ENCODE data around the gene GALM.

GALM gene

DNA sequence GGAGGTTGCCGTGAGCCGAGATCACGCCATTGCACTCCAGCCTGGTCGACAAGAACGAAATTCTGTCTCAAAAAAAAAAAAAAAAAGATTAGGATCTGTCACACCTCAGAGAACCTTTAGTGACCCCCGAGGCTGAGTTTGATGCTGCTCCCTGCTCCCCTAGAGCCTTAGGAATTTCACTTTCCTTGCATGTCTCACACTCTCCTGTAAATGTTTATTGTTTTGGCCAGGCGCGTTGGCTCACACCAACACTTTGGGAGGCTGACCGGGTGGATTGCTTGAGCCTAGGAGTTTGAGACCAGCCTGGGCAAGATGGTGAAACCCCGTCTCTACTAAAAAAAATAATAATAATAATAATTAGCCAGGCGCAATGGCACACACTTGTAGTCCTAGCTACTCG is 53.8 kb downstream of the GALM start:
- Histone ChIP-seq H3K4me1 (ENCODE audit: low read depth, poor library complexity, severe bottlenecking) (peaks cover 57% of the 10 kb centered on the region), H3K9ac (no peak overlapping the region), H3K4me2 (no peak overlapping the region), H2AFZ (ENCODE audit: low read depth) (no peak overlapping the region), H3K4me3 (IDR thresholded peaks at IDR 0.05; ENCODE audit: insufficient read depth, low read depth, low read length) (no peak overlapping the region), H4K20me1 (ENCODE audit: insufficient read depth) (no peaks in the 10 kb centered on the region), H3K27me3 (ENCODE audit: insufficient read depth, low read depth) (no peaks in the 10 kb centered on the region), H3K79me2 (ENCODE audit: insufficient read depth, low read depth) (0 out of 2 replicates have a peak, but pooled peaks cover 3% of the 10 kb centered on the region), H3K36me3 (ENCODE audit: insufficient read depth) (0 out of 2 replicates have a peak, but pooled peaks cover 2% of the 10 kb centered on the region), H3K27ac (no peak overlapping the region)
- TF ChIP-seq, protein P1, sequence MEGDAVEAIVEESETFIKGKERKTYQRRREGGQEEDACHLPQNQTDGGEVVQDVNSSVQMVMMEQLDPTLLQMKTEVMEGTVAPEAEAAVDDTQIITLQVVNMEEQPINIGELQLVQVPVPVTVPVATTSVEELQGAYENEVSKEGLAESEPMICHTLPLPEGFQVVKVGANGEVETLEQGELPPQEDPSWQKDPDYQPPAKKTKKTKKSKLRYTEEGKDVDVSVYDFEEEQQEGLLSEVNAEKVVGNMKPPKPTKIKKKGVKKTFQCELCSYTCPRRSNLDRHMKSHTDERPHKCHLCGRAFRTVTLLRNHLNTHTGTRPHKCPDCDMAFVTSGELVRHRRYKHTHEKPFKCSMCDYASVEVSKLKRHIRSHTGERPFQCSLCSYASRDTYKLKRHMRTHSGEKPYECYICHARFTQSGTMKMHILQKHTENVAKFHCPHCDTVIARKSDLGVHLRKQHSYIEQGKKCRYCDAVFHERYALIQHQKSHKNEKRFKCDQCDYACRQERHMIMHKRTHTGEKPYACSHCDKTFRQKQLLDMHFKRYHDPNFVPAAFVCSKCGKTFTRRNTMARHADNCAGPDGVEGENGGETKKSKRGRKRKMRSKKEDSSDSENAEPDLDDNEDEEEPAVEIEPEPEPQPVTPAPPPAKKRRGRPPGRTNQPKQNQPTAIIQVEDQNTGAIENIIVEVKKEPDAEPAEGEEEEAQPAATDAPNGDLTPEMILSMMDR (conservative IDR thresholded peaks at IDR 0.05; ENCODE audit: low read depth, low read length) = no peak

DNA sequence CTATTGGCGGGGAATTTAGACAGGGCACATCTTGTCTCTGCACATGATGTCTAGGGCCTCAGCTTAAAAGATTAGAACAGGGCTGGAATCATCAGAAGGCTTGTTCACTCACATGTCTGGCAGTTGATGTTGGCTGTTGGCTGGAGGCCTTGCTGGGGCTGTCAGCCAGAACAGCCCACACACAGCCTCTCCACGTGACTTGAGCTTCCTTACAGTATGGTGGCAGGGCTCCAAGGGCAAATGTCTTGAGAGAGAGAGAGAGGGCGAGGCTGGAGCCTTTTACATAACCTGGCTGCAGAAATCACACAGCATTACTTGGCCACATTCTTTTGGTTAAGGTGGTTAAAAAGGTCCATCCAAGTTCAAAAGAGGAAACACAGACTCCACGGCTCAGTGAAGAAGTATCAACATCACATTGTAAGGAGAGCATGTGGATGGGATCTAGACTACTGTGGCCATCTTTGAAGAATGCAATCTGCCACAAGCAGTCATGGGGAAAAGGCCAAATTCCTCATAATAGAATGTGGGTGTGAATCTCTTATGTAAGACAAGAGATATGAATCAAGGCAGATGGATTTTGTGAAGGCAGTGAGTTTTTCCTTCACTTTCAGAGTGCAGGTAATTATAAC is 54.8 kb downstream of the GALM start:
- TF ChIP-seq, protein P1 (conservative IDR thresholded peaks at IDR 0.05; ENCODE audit: low read depth, low read length) = no peak
- no peak overlapping the region for H2AFZ ChIP-seq (ENCODE audit: low read depth)
- no peaks in the 10 kb centered on the region for H3K27me3 ChIP-seq (ENCODE audit: insufficient read depth, low read depth)
- H3K4me2 ChIP-seq = peak overlapping the region; percentile 36; the same call in 1 of the 2 replicates
- H3K4me1 ChIP-seq (ENCODE audit: low read depth, poor library complexity, severe bottlenecking) = peaks cover 62% of the 10 kb centered on the region
- H3K79me2 ChIP-seq (ENCODE audit: insufficient read depth, low read depth) = 0 out of 2 replicates have a peak, but pooled peaks cover 3% of the 10 kb centered on the region
- H3K9ac ChIP-seq = no peak overlapping the region
- no peaks in the 10 kb centered on the region for H4K20me1 ChIP-seq (ENCODE audit: insufficient read depth)
- no peak overlapping the region for H3K4me3 ChIP-seq (IDR thresholded peaks at IDR 0.05; ENCODE audit: insufficient read depth, low read depth, low read length)
- H3K36me3 ChIP-seq (ENCODE audit: insufficient read depth) = 0 out of 2 replicates have a peak, but pooled peaks cover 2% of the 10 kb centered on the region
- H3K27ac ChIP-seq = no peak overlapping the region

DNA sequence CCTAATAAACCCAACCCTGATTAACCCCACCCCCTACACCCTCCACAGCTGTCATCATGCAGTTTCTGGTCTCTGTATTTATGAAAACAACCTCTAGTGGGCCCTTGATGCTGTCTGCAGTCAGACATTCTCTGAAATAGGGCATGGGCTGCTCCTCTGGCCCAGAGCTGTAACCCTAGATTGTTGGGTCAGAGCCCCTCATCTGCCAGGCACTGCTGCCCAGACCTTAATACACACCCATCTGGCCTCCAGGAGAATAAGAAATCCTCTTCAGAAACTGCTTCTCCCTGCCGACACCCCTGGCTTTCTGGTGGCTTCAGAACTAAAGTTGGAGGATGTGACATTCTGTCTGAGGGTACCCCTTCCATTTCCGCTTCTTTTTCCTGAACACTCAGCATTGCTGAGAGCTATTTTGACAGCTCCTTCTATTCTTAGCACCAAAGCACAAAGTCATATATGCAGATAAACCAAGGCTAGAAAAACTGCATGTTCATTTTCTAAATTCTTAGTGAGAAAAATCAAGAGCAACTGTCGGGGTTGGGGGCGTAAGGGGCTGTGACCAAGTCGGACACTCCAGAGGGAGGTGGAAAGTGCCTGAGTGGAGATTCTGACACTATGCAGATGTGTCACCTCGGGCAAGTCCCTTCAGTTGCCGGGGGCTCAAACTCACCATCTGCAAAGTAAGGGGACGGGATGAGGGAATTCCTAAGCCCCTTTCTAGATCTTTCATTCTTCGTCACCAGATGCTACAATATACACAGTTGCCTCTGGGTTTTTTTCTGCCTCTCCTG is 56.6 kb downstream of the GALM start:
- Histone ChIP-seq H4K20me1 (ENCODE audit: insufficient read depth) (no peaks in the 10 kb centered on the region), H3K27ac (peak overlapping the region; percentile 77), H2AFZ (ENCODE audit: low read depth) (no peak overlapping the region), H3K4me2 (peak overlapping the region; percentile 99), H3K9ac (peak overlapping the region; percentile 40; the same call in 1 of the 2 replicates), H3K4me1 (ENCODE audit: low read depth, poor library complexity, severe bottlenecking) (peaks cover 64% of the 10 kb centered on the region), H3K79me2 (ENCODE audit: insufficient read depth, low read depth) (0 out of 2 replicates have a peak, but pooled peaks cover 3% of the 10 kb centered on the region), H3K27me3 (ENCODE audit: insufficient read depth, low read depth) (no peaks in the 10 kb centered on the region), H3K4me3 (IDR thresholded peaks at IDR 0.05; ENCODE audit: insufficient read depth, low read depth, low read length) (peak overlapping the region; percentile 84), H3K36me3 (ENCODE audit: insufficient read depth) (no peaks in the 10 kb centered on the region)
- TF ChIP-seq, protein P1 (conservative IDR thresholded peaks at IDR 0.05; ENCODE audit: low read depth, low read length) = peak; percentile 53

DNA sequence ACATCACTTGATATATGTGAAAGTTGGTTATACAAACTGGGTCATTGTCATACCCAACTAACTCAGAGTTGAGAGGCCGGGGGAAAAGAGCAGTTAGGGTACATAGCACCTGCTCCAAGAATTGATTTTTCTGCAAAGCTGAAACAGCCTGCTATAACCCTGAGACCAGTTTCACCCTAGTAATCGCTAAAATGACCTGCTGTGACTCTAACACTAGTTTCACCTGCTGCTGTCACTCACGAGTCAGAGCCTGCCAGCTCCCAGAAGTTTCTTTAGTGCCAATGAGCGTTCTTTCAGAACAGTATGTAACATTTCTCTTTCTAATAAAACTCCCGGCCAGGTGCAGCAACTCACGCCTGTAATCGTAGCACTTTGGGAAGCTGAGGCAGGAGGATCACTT is 57.3 kb downstream of the GALM start:
- Histone ChIP-seq H3K79me2 (ENCODE audit: insufficient read depth, low read depth) (no peaks in the 10 kb centered on the region), H3K36me3 (ENCODE audit: insufficient read depth) (no peaks in the 10 kb centered on the region), H3K4me3 (IDR thresholded peaks at IDR 0.05; ENCODE audit: insufficient read depth, low read depth, low read length) (no peak overlapping the region), H3K4me2 (peak overlapping the region; percentile 99), H3K27ac (peak overlapping the region; percentile 77), H3K4me1 (ENCODE audit: low read depth, poor library complexity, severe bottlenecking) (peaks cover 68% of the 10 kb centered on the region), H3K27me3 (ENCODE audit: insufficient read depth, low read depth) (no peaks in the 10 kb centered on the region), H4K20me1 (ENCODE audit: insufficient read depth) (no peaks in the 10 kb centered on the region), H2AFZ (ENCODE audit: low read depth) (no peak overlapping the region), H3K9ac (peak overlapping the region; percentile 40; the same call in 1 of the 2 replicates)
- TF ChIP-seq, protein P1 (conservative IDR thresholded peaks at IDR 0.05; ENCODE audit: low read depth, low read length) = no peak
